IPS DF 4.7 (cell line): ENCODE measurements around the gene SCAMP3.
"Not testable (repeated sequence)": the region's sequence is repeated elsewhere in the genome, so short reads cannot be mapped to it uniquely, and the experiment has no call there.

Source experiments
- DNase-seq: peaks from one replicate; pipeline ENCODE4 v3.0.0-alpha.2; 2013; ENCODE audit warnings: low spot score; ENCODE audit errors: extremely low read depth

Gene SCAMP3

DNA sequence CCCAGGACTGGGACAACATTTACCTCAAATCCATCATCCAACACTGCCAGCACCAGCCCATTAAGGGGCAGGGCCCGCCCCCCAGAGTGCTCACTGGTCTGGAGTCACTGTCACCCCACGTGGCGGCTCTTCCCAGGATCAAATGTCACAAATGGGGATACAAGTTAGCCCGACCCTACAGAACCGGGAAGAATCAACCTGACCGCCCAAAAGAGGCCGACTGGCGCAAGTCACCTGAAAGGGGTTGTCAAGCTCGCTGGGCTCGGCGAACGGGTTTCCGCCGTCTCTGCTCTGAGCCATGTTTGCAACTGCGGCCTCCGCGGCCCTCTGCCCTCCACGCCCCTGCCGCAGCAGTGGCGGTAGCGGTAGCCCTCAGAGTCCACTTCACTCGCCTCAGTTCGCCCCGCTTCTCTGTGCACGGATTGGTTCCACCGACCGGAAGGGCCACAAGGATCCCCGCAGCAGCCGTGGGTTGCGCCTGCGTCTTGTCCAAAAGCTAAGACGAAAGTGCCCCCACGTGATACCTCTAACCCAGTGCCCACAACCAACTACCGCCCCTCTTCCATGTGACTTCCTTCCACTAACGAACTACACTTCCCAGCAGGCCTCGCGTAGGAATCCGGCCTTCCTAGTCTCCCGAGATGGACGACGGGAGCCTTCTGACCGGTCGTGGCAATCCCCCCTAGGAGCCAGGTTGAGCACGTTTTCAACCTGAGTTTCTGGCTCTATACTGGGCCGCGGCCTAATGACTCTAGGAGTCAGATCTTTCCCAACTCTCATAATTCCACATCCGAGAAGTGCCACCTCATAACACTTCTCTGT, at the start of gene SCAMP3:
Gene SCAMP3, minus strand, starts transcription at position 509 of the 822 bp plus-strand sequence. Its CDS starts 209 bp downstream, at position 300.
- DNase-seq = no peak

DNA sequence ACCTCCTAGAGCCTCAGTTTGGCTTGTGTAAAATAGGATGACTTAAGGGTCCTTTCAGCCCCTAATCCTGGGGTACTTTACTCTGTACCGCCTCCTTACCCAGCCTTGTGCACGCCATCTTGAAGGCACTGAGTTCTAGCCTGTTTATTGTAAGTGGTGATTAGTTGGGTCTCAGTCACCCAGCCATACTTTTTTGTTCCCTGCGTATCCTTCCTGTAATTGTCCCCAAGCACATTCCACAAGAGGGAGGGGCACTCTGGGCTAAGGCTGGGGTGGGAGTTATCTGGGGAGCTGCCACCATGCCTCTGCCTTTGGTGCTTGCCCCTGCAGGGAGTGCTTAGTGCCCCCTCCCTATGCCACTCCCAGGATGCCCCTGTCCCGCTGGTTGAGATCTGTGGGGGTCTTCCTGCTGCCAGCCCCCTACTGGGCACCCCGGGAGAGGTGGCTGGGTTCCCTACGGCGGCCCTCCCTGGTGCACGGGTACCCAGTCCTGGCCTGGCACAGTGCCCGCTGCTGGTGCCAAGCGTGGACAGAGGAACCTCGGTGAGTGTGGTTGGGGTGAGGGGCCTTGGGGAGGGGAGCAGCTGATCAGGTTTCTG, 47.4 kb upstream of the SCAMP3 start:
- no peak for DNase-seq

DNA sequence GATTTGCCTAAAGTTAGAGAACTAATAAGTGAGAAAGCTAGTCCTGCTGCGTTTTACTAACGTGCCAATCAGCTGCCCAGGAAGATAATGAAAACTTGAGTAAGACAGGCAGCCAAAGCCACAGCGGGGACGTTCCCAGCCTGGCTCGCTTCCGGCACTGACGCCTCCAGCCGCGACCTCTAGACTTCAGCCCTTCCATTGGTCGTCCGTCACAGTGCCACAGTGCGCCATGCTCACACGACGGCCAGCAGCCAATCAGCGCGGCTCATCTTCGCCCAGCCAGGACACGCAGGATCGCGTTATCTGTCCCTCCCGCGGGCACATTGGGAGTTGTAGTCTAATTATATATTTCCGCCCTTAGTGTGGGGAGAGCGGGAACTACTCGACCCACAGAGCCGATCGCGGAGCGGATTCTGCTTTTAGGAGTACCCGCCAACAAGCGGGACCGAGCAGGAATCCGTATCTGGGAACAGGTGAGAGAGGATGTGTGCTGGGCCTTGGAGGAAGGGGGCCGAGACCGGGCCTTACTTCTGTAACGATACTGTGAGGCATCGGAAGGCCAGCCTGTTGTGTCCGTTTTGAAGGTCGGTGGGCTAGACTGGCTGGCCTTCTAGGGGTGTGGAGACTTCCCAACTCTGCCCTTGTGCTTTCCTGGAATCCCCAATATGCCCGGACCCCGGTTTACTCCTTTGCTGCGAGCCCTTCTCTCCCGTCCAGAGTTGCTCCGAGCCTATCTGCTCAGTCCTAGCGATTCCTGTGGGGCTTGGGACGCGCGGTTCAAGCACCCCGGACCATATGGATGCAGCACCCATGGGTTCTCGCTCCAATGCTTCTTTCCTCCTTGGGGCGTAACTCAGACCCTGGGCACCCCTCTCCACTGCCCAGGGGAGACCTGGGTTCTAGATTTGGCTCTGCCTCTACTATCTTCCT, 46.6 kb upstream of the SCAMP3 start, which contains the start of gene FDPS:
Gene FDPS, plus strand, starts transcription at position 374 of the 930 bp plus-strand sequence. CDS start 924 bp downstream, outside the sequence.
- DNase-seq = peak; percentile 93

DNA sequence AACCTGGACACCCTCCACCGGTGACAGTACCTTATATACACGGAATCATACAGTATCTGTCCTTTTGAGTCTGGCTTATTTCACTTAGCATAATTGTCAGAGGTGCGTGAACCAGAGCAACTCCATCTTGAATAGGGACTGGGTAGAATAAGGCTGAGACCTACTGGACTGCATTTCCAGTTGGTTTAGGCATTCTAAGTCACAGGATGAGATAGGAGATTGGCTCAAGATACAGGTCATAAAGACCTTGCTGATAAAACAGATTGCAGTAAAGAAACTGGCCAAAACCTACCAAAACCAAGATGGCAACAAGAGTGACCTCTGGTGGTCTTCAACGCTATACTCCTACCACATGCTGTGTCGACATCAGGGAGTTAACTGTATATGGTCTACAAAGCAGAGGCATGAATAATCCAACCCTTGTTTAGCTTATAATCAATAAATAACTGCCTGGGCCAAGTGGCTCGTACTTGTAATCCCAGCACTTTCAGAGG, 45.1 kb upstream of the SCAMP3 start:
- DNase-seq = no peak

DNA sequence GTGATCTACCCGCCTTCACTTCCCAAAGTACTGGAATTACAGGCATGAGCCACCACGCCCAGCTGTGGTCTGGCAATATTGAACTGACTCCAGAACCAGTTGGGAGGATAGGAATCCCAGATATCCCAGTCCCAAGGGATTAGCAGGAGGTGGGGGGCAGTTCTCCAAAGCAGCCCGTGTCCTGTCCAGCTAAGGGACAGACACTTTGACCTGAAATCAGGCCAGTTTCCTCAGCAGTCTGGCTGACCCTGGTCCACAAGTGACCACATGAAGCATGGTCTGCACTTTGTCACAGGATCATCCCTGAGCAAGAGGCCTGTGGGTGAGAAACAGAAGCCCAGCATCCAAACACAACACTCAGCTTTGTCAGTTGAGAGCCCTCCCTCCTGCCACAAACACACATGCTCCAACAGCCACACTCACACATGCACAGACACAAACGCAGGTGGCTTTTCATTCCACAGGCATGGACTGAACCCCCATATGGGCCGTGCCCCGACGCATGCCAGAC, 43.8 kb upstream of the SCAMP3 start:
- DNase-seq = no peak

DNA sequence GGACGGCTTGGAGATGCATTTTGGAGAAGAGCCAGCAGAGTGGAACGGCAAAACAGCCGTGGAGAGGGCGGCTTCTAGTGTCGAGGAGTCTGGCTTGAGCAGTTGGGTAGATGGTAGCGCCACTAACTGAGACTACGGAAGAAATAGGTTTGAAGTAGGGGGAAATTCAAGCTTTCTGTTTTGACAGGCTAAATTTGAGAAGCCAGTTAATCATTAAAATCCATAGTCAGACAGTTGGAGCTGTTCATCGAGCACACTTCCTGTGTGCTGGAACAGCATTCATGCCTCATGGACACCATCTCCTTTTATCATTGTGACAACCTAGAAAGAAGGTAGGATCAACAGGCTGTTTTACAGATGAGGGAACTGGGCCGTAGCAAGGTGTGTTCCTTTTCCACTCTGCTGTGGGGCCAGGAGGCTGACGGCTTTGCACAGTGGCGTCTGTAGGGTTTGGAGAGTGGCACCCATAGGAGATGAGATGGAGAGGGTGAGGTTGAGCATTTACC, 42.5 kb upstream of the SCAMP3 start:
- DNase-seq = no peak

DNA sequence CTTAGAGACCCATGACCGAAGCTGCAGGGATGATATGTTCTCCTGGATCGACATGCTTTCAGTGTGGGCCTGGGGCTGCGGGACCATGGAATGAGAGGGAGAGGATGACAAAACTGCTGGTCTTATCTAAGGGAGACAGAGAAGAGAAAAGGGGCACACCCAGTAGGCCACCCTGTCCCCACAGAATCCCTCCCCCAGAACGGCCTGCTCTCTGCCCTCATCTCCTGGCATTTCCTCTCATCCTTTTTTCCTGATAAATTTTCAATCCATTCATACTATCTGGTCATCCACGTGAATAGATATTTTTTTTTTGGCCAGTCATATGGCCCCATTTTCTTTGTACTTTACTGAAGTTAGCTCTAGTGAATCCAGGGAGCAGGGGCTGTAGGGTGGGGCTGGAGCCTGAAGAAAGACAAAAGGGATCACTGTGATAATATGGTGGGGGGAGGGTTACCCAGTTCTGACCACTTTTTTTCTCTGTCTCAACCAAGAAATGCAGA, 39.2 kb upstream of the SCAMP3 start, which contains the start of gene PKLR:
Gene PKLR, minus strand, starts transcription at position 97 of the 500 bp plus-strand sequence. Its CDS starts 43 bp downstream, at position 54.
- DNase-seq = no peak

DNA sequence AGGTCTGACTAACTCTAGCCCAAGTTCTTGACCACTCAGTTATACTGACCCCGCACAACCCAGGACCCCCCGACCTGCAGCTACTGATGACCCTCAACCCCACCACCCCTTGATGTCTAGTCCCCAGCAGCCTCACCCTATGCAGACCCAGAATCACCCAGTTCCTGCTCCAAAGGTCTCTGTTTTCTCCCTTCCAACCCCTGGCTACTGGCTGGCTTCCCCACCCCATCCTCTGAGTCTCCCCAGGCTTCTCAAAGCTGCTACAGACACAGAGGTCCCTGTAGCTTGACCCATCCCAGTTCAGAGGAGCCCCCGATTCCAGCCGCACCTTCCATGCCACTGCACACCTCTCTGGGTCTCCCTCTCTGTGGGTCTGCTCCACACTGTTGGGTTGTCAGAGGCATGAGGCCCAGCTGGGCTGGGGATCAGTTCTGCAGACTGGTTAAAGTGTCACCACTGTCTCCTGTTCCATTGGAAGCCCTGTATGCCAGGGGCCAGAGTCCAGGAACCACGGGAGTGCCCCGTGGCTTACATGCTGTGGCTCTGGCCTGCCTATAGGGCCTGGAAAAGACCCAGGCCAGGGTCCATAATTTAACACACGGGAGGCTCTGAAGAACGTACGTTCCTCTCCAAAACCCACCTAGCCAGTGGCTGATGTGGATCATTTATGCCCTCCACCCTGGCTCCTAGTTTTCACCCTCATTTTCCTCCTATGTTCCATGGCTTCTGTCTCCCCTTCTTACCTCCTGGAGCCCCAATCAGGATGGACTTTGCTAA, 38.6 kb upstream of the SCAMP3 start:
- DNase-seq = no peak

DNA sequence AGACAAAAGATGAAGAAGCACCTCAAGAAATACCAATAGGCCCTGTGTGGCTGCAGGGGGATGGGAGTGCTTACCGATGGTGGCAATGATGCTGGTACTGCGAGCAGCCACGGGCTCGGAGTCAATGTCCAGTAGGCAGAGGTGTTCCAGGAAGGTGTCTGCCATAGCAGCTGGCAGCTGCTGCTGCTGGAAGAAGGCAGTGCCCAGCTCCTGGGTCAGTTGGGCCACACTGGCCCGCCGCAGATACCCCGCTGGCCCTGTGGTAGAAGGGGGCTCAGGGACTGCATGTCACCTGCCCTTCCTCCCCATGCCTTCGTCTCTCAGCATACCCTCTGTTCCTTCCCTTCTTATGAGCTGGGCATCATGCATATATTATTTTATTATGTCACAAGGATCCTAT, 37.9 kb upstream of the SCAMP3 start:
- DNase-seq = no peak

DNA sequence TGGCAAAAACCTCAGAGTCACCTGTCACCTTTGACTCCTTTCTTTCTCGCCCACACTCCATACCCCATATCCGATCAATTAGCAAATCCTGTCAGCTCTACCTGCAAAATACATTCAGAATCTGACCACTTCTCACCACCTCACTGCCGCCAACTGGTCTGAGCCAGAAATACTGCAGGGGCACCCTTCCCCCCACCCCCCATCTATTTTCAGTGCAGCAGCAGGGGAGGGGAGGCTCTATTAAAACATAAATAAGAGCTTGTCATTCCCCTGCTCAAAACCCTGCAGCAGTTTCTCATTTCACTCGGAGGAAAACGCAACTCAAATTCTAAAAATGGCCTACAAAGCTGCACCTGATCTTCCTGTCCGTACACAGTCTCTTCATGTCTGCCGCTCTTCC, 35.2 kb upstream of the SCAMP3 start:
- no peak for DNase-seq

DNA sequence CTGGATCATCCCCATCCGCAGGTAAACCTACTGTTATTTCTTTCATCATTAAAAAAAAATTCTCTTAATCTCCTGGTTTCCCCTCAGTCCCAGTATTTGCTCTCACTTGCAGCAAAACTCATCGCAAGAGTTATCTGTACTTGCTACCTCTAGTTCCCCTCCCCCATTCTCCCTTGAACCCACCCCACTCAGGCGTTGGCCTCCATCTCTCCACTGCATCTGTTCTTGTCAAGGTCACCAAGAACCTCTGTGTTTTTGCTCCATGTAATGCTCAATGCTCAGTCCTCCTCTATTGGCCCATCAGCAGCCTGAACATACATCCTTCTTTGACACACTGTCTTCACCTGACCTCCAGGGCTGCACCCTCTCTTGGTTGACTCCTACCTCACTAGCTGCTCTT, 34.5 kb upstream of the SCAMP3 start:
- DNase-seq = no peak

DNA sequence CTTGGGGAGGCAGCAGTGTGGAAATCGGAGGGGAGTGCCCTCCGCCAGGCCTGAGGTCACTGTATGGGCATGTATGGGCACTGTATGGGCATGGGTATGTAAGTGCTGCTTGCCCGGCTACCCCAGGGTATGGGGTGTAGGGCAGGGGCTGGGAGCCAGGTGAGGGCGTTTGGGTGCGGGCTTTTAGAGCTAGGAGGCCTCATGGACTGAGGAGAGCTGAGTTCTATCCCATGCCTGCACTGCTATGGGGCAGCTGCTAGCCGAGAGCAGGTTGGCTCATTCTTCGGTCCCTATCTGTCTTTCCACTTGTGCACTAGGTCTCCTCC, 33.7 kb upstream of the SCAMP3 start:
- DNase-seq = no peak

DNA sequence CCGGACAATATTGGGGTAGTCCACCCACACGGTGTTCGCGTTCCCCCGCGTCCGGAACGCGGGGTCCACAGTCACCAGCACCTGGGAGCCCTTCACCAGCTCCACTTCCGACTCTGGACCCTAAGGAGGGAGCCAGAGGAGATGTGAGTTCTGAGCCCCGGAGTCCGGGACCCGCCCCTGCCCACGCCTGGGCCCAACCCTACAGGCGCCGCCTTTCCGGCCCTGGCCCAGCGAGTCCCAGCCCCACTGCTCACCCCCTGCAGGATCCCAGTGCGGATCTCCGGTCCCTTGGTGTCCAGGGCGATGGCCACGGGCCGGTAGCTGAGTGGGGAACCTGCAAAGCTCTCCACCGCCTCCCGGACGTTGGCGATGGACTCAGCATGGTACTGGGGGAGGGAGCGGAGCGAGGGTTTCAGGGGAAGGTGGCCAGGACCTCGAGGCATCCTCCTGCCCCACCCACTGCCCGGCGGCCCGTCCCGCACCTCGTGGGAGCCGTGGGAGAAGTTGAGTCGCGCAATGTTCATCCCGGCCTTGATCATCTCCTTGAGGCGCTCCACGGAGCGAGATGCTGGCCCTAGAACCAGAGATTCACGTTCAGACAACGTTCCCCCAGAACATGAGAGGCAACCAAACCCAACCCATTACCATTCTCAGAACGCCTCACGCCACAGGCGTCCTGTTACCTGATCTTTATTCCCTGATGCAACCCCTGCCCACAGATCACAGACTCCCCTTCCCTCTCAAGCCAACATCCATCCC, 33.2 kb upstream of the SCAMP3 start:
- no peak for DNase-seq

DNA sequence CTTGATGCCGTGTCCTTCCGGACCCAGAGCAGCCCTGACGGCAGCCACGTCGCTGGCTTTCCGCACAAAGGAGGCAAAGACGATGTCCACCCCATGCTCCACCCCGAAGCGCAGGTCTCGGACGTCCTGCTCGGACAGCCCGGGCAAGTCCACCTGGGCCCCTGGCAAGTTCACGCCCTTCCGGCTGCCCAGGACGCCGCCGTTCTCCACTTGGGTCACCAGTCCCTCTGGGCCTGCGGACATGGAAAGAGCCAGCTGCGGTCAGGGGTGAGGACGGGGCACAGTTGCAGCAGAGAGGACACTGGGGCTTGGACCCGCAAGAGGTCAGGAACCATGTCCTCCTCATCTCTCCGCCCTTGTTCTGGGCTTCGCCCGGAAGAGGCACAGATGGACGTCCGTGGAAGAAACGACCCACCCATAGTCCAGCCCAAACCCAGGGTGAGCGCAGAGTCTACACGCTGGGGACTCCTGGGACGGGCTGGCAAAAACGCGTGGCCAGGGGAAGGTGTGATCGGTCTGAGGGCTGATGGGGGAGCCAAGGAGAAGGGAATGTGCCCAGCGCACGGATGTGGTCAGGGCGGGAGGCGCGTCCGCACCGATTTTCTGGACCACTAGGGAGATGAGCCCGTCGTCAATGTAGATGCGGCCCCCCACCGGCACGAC, 32.5 kb upstream of the SCAMP3 start:
- DNase-seq = no peak

DNA sequence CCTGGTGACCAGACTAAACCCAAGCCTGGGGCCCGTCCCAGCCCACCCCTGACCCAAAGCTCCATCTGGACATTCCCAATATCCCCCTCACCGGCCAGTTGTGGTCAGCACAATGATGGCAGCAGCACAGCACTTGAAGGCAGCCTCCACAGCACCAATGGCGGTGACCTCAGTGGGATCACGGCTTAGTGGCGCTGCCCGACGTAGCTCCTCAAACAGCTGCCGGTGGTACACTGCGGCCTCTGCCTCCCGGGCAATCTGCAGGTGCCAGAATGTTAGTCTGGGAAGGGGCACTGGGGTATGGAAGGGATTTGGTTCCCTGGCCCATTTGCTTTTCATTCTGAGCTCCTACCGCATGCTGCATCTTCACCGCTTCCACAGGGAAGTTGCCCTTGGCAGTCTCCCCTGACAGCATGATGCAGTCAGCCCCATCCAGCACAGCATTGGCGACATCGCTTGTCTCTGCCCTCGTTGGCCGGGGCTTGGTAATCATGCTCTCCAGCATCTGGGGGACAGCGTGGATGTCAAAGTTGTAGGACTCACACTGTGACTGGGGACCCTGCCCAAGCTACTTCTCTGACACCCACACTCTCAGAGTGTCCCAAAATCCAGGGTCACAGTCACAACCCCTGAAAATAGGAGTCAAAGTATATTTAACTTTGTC, 31.1 kb upstream of the SCAMP3 start:
- DNase-seq = no peak

DNA sequence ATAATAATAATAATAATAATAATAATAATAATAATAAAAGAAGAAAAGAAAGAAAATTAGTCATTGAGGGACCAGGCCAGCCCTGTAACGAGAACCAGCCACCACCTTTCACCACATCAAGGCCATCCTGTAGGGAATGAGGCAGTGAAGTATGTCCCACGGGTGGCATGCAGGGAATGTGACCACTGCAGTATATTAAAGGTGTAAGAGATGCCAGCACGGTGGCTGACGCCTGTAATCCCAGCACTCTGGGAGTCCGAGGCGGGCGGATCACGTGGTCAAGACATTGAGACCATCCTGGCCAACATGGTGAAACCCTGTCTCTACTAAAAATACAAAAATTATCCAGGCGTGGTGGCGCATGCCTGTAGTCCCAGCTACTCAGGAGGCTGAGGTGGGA, 28.8 kb upstream of the SCAMP3 start:
- DNase-seq = not testable (repeated sequence)

DNA sequence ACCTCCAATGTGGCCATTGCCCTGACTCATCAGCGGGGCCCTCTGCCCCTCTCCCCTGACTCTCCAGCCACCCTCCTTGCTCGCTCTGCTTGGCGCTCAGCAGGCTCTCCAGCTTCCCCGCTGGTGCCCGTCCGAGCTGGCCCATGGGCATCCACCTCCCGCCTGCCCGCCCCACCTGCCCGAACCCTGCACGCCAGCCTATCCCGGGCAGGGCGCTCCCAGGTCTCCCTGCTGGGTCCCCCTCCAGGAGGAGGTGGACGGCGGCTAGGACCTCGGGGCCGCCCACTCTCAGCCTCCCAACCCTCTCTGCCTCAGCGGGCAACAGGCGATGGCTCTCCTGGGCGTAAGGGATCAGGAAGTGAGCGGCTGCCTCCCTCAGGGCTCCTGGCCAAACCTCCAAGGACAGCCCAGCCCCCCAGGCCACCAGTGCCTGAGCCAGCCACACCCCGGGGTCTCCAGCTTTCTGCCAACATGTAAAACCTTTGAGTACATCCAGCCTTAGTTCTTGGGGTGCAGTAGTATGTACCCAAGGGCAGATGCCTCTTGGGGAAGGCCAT, 25.9 kb upstream of the SCAMP3 start:
- no peak for DNase-seq

DNA sequence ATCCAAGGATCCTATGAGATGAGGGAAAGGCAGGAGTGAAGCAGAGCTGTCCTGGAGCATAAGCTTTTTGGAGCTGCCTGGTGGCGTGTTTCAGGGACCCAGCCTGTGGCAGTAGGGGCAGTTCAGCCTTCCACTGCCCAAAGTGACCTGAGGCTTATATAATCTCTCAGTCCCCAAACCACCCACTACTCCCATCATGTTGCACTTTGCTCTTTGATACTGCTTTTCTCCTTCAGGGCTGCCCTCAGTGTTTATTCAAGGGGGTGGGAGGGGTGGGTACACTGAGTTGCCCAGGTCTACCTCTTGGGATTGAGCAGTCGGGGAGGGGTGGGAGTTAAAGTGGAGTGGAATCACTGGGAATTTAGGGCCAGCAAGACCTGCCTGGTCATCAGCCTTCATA, 24.4 kb upstream of the SCAMP3 start:
- DNase-seq = no peak
